ENCODE data around the gene EFCAB8.
"Not testable (repeated sequence)": the region's sequence is repeated elsewhere in the genome, so short reads cannot be mapped to it uniquely, and the experiment has no call there.

Gene EFCAB8

DNA sequence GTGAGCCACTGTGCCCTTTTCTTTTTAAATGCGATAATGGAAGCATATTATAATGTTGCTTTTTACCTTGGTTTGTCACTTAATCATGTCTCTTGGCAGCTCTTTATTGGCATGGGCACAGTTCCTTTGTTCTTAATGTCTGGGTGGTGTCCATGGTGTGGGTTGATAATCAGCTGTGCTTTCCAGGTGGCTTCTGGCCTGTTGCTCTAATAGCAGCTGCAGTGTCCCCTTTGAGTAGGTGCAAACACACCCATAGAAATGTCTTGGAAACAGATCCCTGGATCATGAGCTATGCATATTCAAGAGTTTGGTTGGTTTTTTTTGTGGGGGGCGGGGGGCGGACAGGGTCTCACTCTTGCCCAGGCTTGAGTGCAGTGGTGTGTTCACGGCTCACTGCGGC lies 29.9 kb downstream of the EFCAB8 start:
- no peak for DNase-seq

GRCh38 chr20:32889281-32889680 lies 30.6 kb downstream of the EFCAB8 start:
- DNase-seq: no peak

- no peak for DNase-seq
These were observed 32.8 kb downstream of the EFCAB8 start for GRCh38 chr20:32891491-32891890.

DNA sequence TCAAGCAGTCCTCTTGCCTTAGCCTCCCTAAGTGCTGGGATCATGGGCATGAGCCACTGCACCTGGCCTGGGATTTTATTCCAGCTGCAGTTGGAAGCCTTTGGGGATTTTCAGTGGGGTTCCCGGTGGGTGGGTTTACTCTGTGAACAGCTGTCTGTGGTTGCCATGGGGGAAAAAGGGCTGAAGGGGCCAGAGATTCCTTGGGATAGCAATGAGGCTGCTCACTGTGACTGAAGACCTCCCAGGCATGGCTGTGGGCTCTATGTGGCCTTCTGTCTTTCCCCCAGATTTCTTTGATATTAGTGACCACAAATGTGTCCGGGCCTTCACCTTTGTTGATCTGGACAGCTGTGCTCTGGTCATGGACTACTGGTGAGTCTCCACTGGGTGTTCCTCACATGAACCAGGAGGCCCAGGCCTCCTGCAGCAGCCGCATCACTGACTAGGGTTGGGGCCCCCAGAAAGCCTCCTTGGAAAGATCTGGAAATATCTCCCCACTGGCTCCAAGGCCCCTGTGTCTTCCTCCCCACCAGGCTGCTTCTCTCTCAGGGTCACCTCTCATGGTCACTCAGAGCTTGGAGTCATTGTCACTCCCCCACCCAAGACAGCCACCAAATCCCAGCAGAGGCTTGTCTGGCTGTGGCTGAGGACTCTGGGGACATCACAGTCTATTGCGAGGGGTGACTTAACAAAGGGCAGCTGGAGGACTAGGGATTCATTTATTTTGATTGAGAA lies 33.4 kb downstream of the EFCAB8 start:
- DNase-seq: no peak

DNA sequence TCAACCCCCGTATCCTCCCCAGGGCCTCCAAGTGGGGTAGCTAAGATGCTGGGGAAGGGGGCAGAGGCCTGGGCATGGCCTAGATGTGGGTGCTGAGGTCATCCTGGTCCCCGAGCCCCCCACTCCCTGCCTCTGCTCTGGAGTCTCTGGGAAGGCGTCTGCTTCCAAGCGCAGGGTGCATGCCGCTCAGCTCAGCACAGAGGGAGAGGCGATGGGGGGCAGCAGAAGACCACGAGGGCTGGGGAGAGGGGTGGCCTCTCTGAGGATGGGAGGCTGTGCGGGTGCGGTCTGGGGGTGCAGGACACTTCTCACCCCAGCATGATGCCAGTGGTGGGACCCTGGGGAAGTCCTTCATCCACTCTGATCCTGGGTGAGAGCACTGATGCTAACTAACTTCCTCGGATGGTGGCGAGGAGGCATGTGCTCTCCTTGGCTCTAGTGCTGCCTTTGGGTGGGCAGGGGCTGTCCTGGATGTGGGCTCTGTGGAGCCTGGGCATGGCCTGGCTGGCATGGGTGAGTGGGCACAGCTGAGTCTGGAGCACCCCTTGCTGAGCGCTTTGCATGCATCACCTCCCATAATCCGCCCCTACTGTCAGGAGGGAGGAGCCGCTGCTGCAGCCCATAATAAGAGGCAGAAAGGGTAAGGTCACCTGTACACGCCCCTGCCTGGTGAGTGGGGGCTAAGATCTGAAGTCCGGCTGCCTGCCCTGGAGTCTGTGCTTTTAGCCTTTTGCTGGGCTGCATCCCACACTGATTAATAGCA lies 34.7 kb downstream of the EFCAB8 start:
- no peak for DNase-seq

DNA sequence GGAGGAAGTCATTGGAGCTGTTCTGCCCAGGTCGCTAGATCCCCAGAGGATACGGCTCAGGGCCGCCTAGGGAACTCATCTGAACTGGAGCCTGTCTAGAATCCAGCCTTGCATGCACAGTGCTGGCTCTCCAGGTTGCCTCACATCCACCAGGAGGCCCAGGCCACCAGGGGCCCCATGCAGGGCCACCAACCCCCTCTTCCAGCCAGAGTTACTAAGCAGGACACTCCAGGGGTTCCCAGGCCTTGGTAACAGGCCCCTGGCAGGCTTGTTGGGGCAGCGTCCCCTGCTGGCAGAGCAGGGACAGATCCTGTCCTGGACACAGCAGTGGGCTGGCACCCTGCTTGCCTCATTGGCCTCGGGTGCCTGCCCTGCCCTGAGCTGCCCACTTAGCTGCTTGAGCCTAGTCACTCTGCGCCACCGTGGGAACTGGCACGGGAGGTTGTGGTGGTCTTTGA lies 35.3 kb downstream of the EFCAB8 start:
- peak; percentile 39 for DNase-seq

DNA sequence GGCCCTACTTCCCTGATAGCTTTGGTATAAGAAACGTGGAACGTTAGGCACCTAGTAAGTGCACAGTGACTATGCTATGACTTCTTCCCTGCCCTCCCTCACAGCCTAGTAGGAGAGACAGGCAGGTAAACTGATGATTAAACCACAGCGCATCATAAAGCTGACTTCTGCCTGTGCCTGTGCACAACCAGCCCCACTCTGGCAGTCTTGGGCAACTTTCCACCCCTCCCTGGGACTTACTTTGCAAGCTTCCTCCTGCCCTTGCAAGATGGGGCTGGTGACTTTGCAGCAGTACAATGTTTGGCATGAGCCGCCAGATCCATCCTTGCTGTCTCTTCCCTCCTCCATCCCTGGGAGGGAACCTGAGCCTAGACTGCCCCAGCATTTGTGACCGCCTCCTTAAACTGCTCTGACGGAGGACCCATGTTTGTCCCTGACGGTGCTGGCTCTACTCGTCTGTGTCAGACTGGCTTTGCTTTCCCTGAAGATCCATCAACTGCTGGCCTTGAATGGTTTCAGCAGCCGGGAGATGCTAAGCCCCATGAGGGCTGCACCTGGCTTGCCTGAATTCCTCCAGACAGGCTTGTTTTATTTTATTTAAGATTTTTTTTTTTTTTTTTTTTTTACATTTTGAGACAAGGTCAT lies 36.1 kb downstream of the EFCAB8 start:
- DNase-seq: no peak

DNA sequence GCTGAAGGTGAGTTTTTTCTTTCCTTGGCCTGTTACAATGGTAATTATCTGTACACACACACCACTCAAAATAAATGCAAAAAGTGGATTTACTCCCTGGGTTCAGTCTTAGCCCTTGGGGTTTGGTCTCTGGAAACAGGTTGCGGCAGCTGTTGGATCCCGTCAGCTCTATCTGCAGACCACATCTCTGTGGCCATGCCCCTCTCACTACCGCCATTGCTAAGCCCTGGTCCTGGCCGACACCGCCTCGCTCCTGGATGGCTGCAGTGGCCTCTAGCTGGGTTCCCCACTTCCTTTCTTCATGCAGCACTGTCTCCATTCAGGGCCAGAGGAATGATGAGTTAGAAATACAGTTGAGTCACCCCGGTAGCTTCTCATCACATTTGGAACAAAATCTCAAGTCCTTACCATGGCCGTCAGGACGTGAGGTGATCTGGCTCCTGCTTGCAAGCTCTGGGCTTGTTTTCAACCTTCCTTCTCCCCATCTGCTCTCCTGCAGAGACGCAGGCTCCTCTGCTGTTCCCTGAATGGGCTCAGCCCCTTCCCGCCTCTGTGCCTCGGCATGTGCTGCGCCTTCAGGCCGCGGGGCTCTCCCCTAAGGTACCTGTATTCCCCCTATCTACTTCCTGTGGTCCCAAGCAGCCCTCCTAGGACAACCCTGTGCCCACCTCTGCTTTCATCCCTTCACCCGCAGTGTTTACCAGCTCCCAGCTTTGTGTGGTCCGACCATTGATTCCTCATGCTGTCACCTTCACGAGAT lies 38.0 kb downstream of the EFCAB8 start:
- DNase-seq: no peak

DNA sequence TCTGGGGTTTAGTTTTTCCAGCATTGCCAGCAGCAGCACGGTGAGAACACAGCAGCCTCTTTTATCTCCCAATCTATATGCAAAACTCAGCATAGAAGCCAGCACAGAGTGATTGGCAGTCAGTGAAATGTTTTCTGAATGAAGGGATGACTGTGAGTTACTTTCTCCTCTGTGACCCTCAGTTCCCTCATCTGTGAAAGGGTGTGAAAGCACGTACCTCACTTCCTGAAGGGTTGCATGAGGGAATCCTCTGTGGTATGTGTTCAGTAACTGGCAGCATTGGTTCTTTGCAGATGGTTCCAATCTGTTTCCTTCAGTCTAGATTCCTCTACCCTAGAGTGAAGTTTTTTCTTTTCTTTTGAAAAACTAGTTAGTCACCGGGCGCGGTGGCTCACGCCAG lies 40.0 kb downstream of the EFCAB8 start:
- no peak for DNase-seq

DNA sequence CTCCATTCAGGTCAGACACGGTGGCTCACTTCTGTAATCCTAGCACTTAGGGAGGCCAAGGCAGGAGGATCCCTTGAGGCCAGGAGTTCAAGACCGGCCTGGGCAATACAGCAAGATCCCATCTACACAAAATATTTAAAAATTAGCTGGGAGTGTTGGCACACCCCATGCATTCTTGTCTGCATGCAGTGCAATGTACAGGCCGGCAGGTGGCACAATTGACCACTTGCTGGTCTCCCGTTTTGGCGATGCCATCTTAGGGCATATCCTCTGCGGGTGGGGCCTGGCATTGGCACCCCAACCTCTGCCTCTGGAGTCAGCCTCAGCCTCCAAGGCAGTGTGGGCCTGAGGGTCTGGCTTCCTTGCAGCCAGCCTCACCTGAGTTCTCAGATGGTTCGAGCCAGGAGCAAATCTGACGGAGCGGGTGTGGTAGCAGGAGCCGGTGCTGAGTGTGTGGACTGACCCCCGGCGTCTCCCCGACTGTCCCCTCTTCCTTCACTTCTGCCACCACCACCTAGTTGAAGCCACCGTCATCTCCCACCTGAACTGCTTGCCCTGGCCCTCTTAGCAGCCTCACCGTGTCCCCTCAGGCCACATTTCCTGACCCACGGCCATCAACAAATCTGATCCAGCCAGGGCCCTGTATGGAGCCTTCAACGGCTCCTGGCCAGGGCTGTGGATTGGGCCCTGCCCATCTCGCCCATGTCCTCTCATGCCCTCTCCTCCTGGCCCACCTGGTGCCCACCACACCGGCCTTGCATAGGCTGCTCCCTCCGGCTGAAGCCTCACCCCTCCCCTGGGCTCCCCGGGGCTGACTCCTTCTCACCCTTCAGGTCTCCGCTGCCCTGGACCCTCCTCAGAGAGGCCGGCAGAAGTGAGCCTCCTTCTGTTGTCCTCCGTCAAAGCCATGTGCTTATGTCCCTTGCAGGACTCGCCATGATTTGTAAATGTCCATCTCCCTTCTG lies 44.0 kb downstream of the EFCAB8 start:
- peak; percentile 69 for DNase-seq

DNA sequence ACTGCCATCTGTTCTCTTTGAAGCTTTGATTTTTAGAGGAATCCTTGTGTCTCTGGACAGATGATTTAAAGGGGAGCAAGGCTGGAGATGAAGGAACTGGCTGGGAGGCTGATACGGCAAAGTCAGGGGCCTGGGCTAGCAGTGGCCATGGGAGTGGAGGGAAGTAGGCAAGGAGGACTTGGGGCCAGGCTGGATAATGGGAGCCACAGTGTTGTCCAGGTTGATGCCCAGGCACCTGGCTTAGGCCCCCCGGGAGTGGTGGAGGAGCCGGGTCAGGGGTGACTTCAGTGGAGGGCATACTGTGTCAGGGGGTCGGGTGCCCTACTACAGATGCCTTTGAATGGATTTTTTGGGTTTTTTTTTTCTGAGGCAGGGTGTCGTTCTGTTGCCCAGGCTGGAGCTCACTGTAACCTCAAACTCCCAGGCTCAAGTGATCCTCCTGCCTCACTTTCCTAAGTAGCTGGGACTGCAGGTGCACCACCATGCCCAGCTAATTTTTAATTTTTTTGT lies 45.0 kb downstream of the EFCAB8 start:
- no peak for DNase-seq

DNA sequence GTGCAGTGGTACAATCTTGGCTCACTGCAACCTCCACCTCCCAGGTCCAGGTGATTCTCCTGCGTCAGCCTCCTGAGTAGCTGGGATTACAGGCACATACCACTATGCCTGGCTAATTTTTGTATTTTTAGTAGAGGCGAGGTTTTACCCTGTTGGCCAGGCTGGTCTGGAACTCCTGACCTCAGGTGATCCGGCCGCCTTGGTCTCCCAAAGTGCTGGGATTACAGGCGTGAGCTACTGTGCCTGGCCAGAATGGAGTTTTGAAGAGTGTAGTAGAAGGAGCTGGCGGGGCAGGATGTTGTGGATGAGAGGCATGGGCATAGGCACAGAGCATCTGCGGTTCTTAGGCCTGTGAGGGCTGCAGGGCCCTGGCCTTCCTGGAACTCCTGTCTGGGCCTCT lies 46.0 kb downstream of the EFCAB8 start:
- not testable (repeated sequence) for DNase-seq

GRCh38 chr20:32906200-32906599 lies 47.5 kb downstream of the EFCAB8 start:
- DNase-seq: no peak

- no peak for DNase-seq
These were observed 48.3 kb downstream of the EFCAB8 start for GRCh38 chr20:32906871-32907495.

GRCh38 chr20:32907886-32908285 lies 49.2 kb downstream of the EFCAB8 start:
- DNase-seq: no peak

DNA sequence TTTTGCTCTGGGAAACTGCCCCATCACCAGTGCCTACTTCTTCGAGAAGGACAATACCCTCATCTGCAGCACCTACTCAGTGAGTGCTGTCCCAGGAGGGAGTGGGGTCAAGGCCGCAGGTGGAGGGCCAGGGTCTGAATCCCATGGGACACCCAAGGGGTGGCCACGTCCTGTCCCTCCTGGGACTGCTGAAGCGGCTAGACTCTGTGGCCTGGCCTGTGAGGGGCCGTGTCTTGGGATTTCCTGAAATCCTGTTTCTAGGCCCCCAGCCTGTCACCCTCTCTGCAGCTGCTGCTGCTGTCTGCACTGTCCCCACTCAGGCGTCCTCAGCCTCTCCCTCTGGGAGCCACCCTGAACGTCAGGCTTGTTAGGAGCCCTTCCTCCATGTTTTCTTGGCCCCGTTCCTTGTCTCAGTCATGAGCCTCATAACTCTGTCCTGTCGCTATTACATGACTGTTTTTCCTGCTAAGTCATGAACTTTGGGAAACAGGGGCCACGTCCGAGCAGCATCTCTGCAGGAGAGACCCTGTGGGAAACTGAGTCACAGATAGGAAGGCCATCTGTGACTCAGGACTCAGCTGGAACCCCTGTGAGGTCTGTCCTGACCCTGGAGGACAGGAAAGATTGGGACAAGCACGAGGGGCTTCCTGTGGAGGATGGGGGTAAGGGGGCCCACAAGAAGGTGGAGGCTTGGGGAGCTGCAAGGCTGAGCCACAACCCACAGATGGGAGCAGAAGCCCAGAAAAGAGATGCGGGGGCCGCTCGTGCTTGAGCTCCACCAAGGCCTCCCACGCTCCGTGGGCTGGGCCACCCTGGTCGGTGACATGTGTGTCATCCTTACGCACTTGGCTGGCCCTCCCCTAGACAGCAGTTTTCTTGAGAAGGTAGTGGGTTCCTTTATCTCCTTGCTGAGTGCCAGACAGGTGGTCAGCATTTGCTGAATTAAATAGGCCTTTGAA lies 49.9 kb downstream of the EFCAB8 start:
- no peak for DNase-seq

- DNase-seq: no peak
These were observed 50.7 kb downstream of the EFCAB8 start for GRCh38 chr20:32909451-32909850.

GRCh38 chr20:32909896-32910571 lies 51.3 kb downstream of the EFCAB8 start:
- DNase-seq: no peak

DNA sequence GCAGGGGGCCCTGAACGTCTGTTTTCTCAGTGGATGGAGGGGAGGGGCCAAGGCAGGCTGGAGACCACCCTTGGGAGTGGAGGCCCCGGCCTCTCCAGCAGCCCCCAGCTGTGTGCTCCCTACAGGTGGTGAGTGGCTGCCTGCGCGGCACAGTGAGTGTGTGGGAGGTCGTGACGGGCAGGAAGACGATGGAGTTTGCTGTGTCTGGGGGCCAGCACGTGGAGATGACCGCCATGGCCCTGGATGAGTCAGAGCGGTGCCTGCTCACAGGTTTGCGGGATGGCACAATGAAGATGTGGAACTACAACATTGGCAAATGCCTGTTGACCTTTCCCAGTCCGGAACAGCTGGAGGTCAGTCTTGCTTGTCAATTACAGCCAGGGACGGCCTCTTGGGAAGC lies 52.6 kb downstream of the EFCAB8 start:
- DNase-seq: no peak
